Kidney (tissue), 14 donors: Measurements from ENCODE around the gene ING5. TPM values are rescaled to one million over a fixed set of nuclear protein-coding genes. Genes with fewer than 3 reads are reported as not detected.
A peak's percentile ranks its signal among the peaks of the same experiment; 100 is the strongest.

Experiments
- DNase-seq, 5 donors: peaks; one replicate each; pipeline ENCODE4 v3.0.0-alpha.2; 2013 to 2020
- FAIRE-seq: peaks from 2 replicates; lab custom pipeline; 2012; peaks lifted over from hg19 to GRCh38; lab: Jason Lieb, UNC
- H3K27ac ChIP-seq, 2 donors: one replicate each; pipeline ENCODE4 v1.7.0; 2013; ENCODE audit warnings: low read depth in 2 of 2, low read length in 2 of 2, inconsistent platforms in 1 of 2
- H3K27me3 ChIP-seq: one replicate; pipeline ENCODE4 v1.7.1; 2013; ENCODE audit warnings: low read length, inconsistent platforms; ENCODE audit not compliant: control insufficient read depth, insufficient read depth
- H3K36me3 ChIP-seq, 3 donors: one replicate each; pipeline versions ENCODE4 v1.7.0 to v1.7.1; 2013; ENCODE audit warnings: low read length in 3 of 3, control low read depth in 1 of 3, inconsistent platforms in 1 of 3; ENCODE audit not compliant: insufficient read depth in 3 of 3, control insufficient read depth in 2 of 3
- H3K4me1 ChIP-seq, 3 donors: one replicate each; pipeline versions ENCODE4 v1.7.0 to v1.7.1; 2013; ENCODE audit warnings: low read length in 3 of 3, inconsistent platforms in 1 of 3, low read depth in 1 of 3; ENCODE audit not compliant: control insufficient read depth in 2 of 3, insufficient read depth in 2 of 3
- H3K4me3 ChIP-seq, 3 donors: one replicate each; pipeline versions ENCODE4 v1.7.0 to v1.8.1; 2013; ENCODE audit warnings: low read length in 3 of 3, control low read depth in 1 of 3, inconsistent platforms in 1 of 3
- H3K9ac ChIP-seq, 3 donors: one replicate each; pipeline versions ENCODE4 v1.7.0 to v1.7.1; 2013; ENCODE audit warnings: low read length in 3 of 3, control low read depth in 1 of 3, inconsistent platforms in 1 of 3
- H3K9me3 ChIP-seq, 3 donors: one replicate each; pipeline versions ENCODE4 v1.7.0 to v1.7.1; 2013; ENCODE audit warnings: low read length in 3 of 3, control low read depth in 1 of 3, inconsistent platforms in 1 of 3; ENCODE audit not compliant: control insufficient read depth in 2 of 3, insufficient read depth in 1 of 3
- intact Hi-C: fragments of 100-400 bp; cut with DNase I; formaldehyde crosslinking; loops from one replicate; pipeline ENCODE4 v1.11.1; 2022
- polyA plus RNA-seq: library from polyadenylated mRNA; stranded (reverse); fragments of 350-450 nt; fragmentation: Illumina TruSeq; extraction: RNeasy Lipid Tissue Mini Kit (QIAGEN cat#74804); gene quantifications from one replicate; pipeline ENCODE4 v1.2.3, GENCODE V29; 2014; ENCODE audit warnings: low read depth, low replicate concordance; ENCODE audit not compliant: insufficient read depth
- total RNA-seq: library from RNA; stranded (reverse); fragmentation: NEBNext Ultra II Directional; extraction: Animal tissue kit (Norgen Biotek cat#: 25700); gene quantifications from one replicate; pipeline ENCODE4 v1.2.1, GENCODE V29; 2021
- TF ChIP-seq, protein P1 (sequence below): IDR thresholded peaks from 3 replicates; pipeline ENCODE4 v1.5.1; 2012; ENCODE audit warnings: mild to moderate bottlenecking, moderate library complexity, borderline replicate concordance; ENCODE audit not compliant: insufficient read depth; ENCODE audit errors: extremely low read depth
- donor health status: control.
- donor health status: control.
- donor health status: control.
- donor health status: control.
- donor health status: control.
- donor health status: DM: yes; HTN: yes; CAD: no.
- donor health status: Normal renal cell carcinoma (clear cell type).

Gene ING5
- total and polyA plus RNA-seq, 2 donors from 2014 or later: 27.3 to 37.7 TPM

DNA sequence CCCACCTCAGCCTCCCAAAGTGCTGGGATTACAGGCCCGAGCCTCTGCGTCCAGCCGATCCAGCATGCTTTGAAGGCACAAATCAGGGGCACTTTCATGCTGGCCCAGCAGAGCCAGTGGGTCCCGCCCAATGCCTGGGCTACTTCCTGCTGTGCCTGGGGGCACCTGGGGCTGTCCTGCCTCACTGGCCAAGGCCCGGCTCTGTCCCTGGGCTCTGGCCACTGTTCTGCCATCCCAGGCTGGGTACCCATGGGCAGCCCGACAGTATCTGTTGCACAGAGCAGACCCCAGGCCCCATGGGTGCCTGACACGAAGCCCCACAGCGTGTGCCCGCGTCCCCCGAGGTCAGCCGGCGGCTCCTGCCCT lies 68.0 kb downstream of the ING5 start:
- TF ChIP-seq, protein P1, sequence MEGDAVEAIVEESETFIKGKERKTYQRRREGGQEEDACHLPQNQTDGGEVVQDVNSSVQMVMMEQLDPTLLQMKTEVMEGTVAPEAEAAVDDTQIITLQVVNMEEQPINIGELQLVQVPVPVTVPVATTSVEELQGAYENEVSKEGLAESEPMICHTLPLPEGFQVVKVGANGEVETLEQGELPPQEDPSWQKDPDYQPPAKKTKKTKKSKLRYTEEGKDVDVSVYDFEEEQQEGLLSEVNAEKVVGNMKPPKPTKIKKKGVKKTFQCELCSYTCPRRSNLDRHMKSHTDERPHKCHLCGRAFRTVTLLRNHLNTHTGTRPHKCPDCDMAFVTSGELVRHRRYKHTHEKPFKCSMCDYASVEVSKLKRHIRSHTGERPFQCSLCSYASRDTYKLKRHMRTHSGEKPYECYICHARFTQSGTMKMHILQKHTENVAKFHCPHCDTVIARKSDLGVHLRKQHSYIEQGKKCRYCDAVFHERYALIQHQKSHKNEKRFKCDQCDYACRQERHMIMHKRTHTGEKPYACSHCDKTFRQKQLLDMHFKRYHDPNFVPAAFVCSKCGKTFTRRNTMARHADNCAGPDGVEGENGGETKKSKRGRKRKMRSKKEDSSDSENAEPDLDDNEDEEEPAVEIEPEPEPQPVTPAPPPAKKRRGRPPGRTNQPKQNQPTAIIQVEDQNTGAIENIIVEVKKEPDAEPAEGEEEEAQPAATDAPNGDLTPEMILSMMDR: no peak
- Histone ChIP-seq H3K27ac (no peak overlapping the region), H3K27me3 (no peaks in the 10 kb centered on the region), H3K9ac (no peak overlapping the region), H3K4me1 (peaks cover 0 to 13% (median 10%) of the 10 kb centered on the region in 3 donors), H3K36me3 (no peaks in the 10 kb centered on the region), H3K9me3 (no peaks in the 10 kb centered on the region), H3K4me3 (no peak overlapping the region)
- peak in 1 of 5 donors; percentile 48 for DNase-seq
- intact Hi-C loops: no loop called here
- no peak for FAIRE-seq

DNA sequence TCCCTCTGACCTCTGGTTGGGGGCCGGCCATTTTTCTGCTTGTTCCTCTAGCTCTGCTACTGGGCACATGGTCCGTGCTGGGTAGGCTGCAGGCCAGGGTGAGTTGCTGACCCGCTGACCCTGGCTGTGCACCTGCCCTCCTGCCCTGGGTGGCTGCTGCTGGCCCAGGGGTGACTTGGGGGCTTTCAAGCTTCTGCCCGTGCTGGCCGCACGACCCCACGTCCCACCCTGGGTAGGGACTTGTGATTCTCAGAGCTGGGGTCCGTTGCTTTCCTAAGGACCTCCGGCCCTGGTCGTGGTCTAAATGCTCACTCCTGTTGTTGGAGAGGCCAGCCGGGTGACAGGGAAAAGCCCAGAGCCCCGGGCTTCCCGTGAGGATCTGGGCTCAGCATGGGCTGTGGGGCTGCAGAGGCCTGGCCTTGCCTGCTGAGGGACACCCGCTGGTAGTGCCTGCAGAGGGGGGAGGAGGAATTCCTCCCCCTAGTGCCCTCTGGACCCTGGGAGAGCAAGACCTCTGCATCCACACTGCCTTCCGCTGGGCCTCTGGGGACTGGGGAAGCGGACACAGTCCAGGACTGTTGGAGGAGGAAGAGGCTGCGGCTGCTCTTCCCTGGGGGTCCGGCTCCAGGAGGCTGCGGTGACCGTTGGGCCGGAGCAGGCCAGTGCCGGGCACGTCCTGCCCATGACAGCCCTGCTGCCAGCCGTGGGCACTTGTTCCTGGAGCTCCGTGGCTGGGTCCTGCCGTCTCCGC lies 68.5 kb downstream of the ING5 start:
- FAIRE-seq: no peak
- TF ChIP-seq, protein P1: no peak
- no peaks in the 10 kb centered on the region for H3K27me3 ChIP-seq
- intact Hi-C loops: no loop called here
- H3K9ac ChIP-seq: no peak overlapping the region
- peaks cover 0 to 13% (median 10%) of the 10 kb centered on the region in 3 donors for H3K4me1 ChIP-seq
- peak in 4 of 5 donors; percentile 45 to 83 (median 62) for DNase-seq
- no peak overlapping the region for H3K4me3 ChIP-seq
- no peaks in the 10 kb centered on the region for H3K9me3 ChIP-seq
- H3K36me3 ChIP-seq: no peaks in the 10 kb centered on the region
- H3K27ac ChIP-seq: no peak overlapping the region

DNA sequence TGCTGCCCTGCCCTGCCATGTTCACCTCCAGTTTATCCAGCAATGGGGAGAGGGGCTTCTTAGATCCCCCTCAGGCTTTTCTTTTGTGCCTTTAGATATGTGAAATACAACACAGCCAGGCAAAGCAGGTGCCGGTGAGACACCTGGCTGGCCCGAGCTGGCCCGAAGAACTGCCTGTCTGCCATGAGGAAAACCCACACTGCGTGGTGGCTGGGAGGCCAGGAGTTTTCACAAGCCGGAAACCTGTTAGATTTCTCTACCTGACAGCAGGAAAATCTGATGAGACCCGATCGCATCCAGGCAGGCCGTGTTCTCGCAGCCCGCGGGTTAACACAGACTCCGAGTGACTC lies 69.1 kb downstream of the ING5 start:
- DNase-seq (no peak), FAIRE-seq (no peak)
- H3K9ac ChIP-seq: no peak overlapping the region
- no peak overlapping the region for H3K27ac ChIP-seq
- no peak overlapping the region for H3K4me3 ChIP-seq
- TF ChIP-seq, protein P1: no peak
- intact Hi-C loops: no loop called here
- H3K36me3 ChIP-seq: no peaks in the 10 kb centered on the region
- no peaks in the 10 kb centered on the region for H3K9me3 ChIP-seq
- H3K27me3 ChIP-seq: no peaks in the 10 kb centered on the region
- peaks cover 0 to 13% (median 10%) of the 10 kb centered on the region in 3 donors for H3K4me1 ChIP-seq
